ENCODE data around the gene GSTA4.

GSTA4 gene

GRCh38 chr6:53026526-53026925 is 31.4 kb upstream of the GSTA4 start:
- no peak overlapping the region for H3K4me3 ChIP-seq (ENCODE audit: low read depth, low read length)
- TF ChIP-seq MYC (IDR thresholded peaks at IDR 0.05; ENCODE audit: low read depth, low read length) (no peak), MAX (IDR thresholded peaks at IDR 0.05; ENCODE audit: low read depth, low read length) (no peak), POLR2A (IDR thresholded peaks at IDR 0.05; ENCODE audit: extremely low read depth, insufficient read length) (no peak)
- TF ChIP-seq, protein P1, sequence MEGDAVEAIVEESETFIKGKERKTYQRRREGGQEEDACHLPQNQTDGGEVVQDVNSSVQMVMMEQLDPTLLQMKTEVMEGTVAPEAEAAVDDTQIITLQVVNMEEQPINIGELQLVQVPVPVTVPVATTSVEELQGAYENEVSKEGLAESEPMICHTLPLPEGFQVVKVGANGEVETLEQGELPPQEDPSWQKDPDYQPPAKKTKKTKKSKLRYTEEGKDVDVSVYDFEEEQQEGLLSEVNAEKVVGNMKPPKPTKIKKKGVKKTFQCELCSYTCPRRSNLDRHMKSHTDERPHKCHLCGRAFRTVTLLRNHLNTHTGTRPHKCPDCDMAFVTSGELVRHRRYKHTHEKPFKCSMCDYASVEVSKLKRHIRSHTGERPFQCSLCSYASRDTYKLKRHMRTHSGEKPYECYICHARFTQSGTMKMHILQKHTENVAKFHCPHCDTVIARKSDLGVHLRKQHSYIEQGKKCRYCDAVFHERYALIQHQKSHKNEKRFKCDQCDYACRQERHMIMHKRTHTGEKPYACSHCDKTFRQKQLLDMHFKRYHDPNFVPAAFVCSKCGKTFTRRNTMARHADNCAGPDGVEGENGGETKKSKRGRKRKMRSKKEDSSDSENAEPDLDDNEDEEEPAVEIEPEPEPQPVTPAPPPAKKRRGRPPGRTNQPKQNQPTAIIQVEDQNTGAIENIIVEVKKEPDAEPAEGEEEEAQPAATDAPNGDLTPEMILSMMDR (IDR thresholded peaks at IDR 0.05; ENCODE audit: low read depth, low read length): no peak
- DNase-seq (ENCODE audit: low read depth): no peak

DNA sequence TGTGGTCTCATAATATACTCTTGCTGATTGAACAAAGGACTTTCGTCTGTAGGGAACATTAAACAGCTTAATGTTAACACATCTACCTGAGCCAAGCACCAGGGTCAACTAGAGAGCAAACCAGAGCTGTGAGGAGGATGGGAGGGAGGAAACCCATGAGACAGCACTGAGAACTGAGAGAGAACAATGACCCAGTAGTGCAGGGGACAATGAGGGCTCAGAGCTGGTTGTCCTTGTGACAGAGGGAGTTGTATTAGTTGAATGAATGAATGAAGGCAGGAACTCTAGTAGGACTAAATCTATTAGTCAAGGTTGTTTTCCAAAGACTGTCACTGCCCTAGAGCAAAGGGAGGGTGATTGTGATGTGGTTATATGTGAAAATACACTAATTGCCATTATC is 28.2 kb upstream of the GSTA4 start:
- TF ChIP-seq MYC (IDR thresholded peaks at IDR 0.05; ENCODE audit: low read depth, low read length): no peak
- TF ChIP-seq, protein P1 (IDR thresholded peaks at IDR 0.05; ENCODE audit: low read depth, low read length): no peak
- TF ChIP-seq POLR2A (IDR thresholded peaks at IDR 0.05; ENCODE audit: extremely low read depth, insufficient read length): no peak
- no peak for TF ChIP-seq MAX (IDR thresholded peaks at IDR 0.05; ENCODE audit: low read depth, low read length)
- no peak for DNase-seq (ENCODE audit: low read depth)
- H3K4me3 ChIP-seq (ENCODE audit: low read depth, low read length): no peak overlapping the region

DNA sequence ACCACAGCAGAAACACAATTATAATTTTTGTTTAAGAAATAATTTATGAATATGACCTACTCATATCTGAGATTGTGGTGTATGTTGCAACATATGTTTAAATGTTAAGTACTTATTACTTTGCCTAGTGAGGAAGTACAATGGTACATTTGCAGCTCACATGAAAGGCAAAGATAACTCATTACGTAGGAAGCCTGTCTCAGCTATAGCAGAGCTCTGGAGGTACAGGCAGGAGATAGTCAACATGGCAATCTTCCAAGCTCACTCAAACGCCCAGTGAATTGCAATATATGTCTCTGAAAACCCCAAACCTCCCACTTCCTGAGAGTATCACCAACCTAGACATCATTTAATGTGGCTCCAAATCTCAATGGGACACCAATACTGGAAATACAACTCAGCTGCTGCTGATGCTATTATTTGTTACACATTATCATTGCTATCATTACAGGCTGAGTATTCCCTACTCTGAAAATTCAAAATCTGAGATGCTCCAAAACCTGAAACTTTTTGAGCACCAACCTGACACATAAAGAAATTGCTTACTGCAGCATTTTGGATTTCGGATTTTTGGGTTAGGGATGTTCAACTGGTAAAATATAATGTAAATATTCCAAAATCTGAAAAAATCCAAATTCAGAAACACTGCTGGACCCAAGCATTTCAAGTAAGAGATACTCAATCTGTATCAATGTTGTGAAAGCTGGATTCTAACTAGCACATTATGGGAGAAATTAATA is 25.1 kb upstream of the GSTA4 start:
- TF ChIP-seq MAX (IDR thresholded peaks at IDR 0.05; ENCODE audit: low read depth, low read length) (no peak), MYC (IDR thresholded peaks at IDR 0.05; ENCODE audit: low read depth, low read length) (no peak), POLR2A (IDR thresholded peaks at IDR 0.05; ENCODE audit: extremely low read depth, insufficient read length) (no peak)
- TF ChIP-seq, protein P1 (IDR thresholded peaks at IDR 0.05; ENCODE audit: low read depth, low read length): no peak
- peak; percentile 6 for DNase-seq (ENCODE audit: low read depth)
- H3K4me3 ChIP-seq (ENCODE audit: low read depth, low read length): no peak overlapping the region

DNA sequence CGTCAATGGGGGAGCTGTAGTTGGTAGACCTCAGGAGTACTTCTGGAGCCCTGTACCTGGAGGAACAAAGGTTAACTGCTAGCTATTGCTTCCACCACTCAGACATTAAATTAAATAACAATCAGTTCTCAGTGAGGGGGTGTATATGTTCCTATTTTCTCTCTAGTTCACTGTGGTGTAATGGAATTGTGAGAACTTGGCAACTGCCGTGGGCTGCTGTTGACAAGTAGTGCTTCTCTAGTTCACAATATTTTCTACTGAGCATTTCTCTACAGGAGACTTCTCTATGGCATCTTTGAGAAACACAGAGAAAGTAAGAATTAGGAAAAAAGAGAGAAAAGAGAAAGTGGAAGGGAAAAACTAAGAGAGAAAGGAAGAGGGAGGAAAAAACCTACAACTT is 23.4 kb upstream of the GSTA4 start:
- no peak for DNase-seq (ENCODE audit: low read depth)
- TF ChIP-seq POLR2A (IDR thresholded peaks at IDR 0.05; ENCODE audit: extremely low read depth, insufficient read length) (no peak), MYC (IDR thresholded peaks at IDR 0.05; ENCODE audit: low read depth, low read length) (no peak), MAX (IDR thresholded peaks at IDR 0.05; ENCODE audit: low read depth, low read length) (no peak)
- TF ChIP-seq, protein P1 (IDR thresholded peaks at IDR 0.05; ENCODE audit: low read depth, low read length): no peak
- no peak overlapping the region for H3K4me3 ChIP-seq (ENCODE audit: low read depth, low read length)

GRCh38 chr6:53015486-53015885 is 20.4 kb upstream of the GSTA4 start:
- no peak for TF ChIP-seq POLR2A (IDR thresholded peaks at IDR 0.05; ENCODE audit: extremely low read depth, insufficient read length)
- TF ChIP-seq MYC (IDR thresholded peaks at IDR 0.05; ENCODE audit: low read depth, low read length): no peak
- TF ChIP-seq, protein P1 (IDR thresholded peaks at IDR 0.05; ENCODE audit: low read depth, low read length): no peak
- TF ChIP-seq MAX (IDR thresholded peaks at IDR 0.05; ENCODE audit: low read depth, low read length): no peak
- DNase-seq (ENCODE audit: low read depth): no peak
- H3K4me3 ChIP-seq (ENCODE audit: low read depth, low read length): no peak overlapping the region
